ENCODE measurements around the gene TMEM52.

- TF ChIP-seq POLR2AphosphoS5 (IDR thresholded peaks at IDR 0.05), result no peak
- TF ChIP-seq CTCF (IDR thresholded peaks at IDR 0.05; ENCODE audit: poor library complexity, severe bottlenecking), result no peak
- TF ChIP-seq SMC3 (conservative IDR thresholded peaks at IDR 0.05; ENCODE audit: poor library complexity), result no peak
- no peak for TF ChIP-seq EP300 (conservative IDR thresholded peaks at IDR 0.05; ENCODE audit: poor library complexity, severe bottlenecking)
- TF ChIP-seq EZH2 (IDR thresholded peaks at IDR 0.05; ENCODE audit: borderline replicate concordance, insufficient read depth, low read length, poor library complexity, severe bottlenecking), result no peak
- no peak for TF ChIP-seq RAD21 (conservative IDR thresholded peaks at IDR 0.05)
- TF ChIP-seq, protein P1, sequence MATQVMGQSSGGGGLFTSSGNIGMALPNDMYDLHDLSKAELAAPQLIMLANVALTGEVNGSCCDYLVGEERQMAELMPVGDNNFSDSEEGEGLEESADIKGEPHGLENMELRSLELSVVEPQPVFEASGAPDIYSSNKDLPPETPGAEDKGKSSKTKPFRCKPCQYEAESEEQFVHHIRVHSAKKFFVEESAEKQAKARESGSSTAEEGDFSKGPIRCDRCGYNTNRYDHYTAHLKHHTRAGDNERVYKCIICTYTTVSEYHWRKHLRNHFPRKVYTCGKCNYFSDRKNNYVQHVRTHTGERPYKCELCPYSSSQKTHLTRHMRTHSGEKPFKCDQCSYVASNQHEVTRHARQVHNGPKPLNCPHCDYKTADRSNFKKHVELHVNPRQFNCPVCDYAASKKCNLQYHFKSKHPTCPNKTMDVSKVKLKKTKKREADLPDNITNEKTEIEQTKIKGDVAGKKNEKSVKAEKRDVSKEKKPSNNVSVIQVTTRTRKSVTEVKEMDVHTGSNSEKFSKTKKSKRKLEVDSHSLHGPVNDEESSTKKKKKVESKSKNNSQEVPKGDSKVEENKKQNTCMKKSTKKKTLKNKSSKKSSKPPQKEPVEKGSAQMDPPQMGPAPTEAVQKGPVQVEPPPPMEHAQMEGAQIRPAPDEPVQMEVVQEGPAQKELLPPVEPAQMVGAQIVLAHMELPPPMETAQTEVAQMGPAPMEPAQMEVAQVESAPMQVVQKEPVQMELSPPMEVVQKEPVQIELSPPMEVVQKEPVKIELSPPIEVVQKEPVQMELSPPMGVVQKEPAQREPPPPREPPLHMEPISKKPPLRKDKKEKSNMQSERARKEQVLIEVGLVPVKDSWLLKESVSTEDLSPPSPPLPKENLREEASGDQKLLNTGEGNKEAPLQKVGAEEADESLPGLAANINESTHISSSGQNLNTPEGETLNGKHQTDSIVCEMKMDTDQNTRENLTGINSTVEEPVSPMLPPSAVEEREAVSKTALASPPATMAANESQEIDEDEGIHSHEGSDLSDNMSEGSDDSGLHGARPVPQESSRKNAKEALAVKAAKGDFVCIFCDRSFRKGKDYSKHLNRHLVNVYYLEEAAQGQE (IDR thresholded peaks at IDR 0.05; ENCODE audit: borderline replicate concordance), result no peak
Measured at GRCh38 chr1:1937549-1938275, 18.6 kb upstream of the TMEM52 start.
